Non-pigmented ciliary epithelial cell (primary cell): ENCODE measurements around the gene HAUS5.

Experiments used
- DNase-seq: peaks from one replicate; pipeline ENCODE4 v3.0.0-alpha.2; 2010; ENCODE audit warnings: low read depth

HAUS5 gene

GRCh38 chr19:35609851-35610353 is 2.6 kb upstream of the HAUS5 start:
- DNase-seq = no peak

GRCh38 chr19:35612224-35612558 is 344 bp upstream of the HAUS5 start:
- no peak for DNase-seq

- DNase-seq = no peak
These were observed 1.0 kb downstream of the HAUS5 start for GRCh38 chr19:35613574-35613973.

- no peak for DNase-seq
These were observed 2.5 kb downstream of the HAUS5 start for GRCh38 chr19:35615036-35615435.

GRCh38 chr19:35618857-35619256 is 6.3 kb downstream of the HAUS5 start:
- no peak for DNase-seq

- DNase-seq = no peak
These were observed 6.9 kb downstream of the HAUS5 start for GRCh38 chr19:35619290-35619923.

GRCh38 chr19:35620001-35620400 is 7.5 kb downstream of the HAUS5 start:
- no peak for DNase-seq

- no peak for DNase-seq
These were observed 9.2 kb downstream of the HAUS5 start for GRCh38 chr19:35621708-35622107.

- no peak for DNase-seq
These were observed 10.2 kb downstream of the HAUS5 start for GRCh38 chr19:35622750-35623149.

- DNase-seq = no peak
These were observed 10.9 kb downstream of the HAUS5 start for GRCh38 chr19:35623327-35624010.

- no peak for DNase-seq
These were observed 15.7 kb downstream of the HAUS5 start for GRCh38 chr19:35628264-35628564.

GRCh38 chr19:35628565-35629331 is 16.2 kb downstream of the HAUS5 start, which contains the start of gene RBM42:
Gene RBM42 (plus strand): TSS chr19:35629036. CDS start chr19:35629154, 118 bp downstream.
- peak; percentile 93 for DNase-seq

GRCh38 chr19:35629332-35629633 is 16.7 kb downstream of the HAUS5 start:
- DNase-seq = no peak

- DNase-seq = no peak
These were observed 21.3 kb downstream of the HAUS5 start for GRCh38 chr19:35633727-35634440.

- DNase-seq = no peak
These were observed 24.1 kb downstream of the HAUS5 start for GRCh38 chr19:35636651-35637050.

- no peak for DNase-seq
These were observed 24.6 kb downstream of the HAUS5 start for GRCh38 chr19:35637165-35637564.

GRCh38 chr19:35639321-35639639 is 26.7 kb downstream of the HAUS5 start:
- DNase-seq = no peak

GRCh38 chr19:35639863-35640262 is 27.3 kb downstream of the HAUS5 start:
- DNase-seq = no peak

GRCh38 chr19:35641515-35642151 is 29.1 kb downstream of the HAUS5 start, which contains the start of gene ETV2:
Gene ETV2 (plus strand): TSS chr19:35641745. CDS start chr19:35642461, 716 bp downstream.
- no peak for DNase-seq

- DNase-seq = no peak
These were observed 29.8 kb downstream of the HAUS5 start for GRCh38 chr19:35642312-35642711.

- no peak for DNase-seq
These were observed 30.3 kb downstream of the HAUS5 start for GRCh38 chr19:35642798-35643254.
